GM19351 (cell line): ENCODE measurements around the gene CNTNAP2.

Experiments used
- ATAC-seq: cut with Tn5 transposase; IDR thresholded peaks from one replicate; pipeline ENCODE4 v1.9.1; 2021; ENCODE audit warnings: mild to moderate bottlenecking, moderate library complexity; ENCODE audit not compliant: unreplicated experiment

The CNTNAP2 gene

DNA sequence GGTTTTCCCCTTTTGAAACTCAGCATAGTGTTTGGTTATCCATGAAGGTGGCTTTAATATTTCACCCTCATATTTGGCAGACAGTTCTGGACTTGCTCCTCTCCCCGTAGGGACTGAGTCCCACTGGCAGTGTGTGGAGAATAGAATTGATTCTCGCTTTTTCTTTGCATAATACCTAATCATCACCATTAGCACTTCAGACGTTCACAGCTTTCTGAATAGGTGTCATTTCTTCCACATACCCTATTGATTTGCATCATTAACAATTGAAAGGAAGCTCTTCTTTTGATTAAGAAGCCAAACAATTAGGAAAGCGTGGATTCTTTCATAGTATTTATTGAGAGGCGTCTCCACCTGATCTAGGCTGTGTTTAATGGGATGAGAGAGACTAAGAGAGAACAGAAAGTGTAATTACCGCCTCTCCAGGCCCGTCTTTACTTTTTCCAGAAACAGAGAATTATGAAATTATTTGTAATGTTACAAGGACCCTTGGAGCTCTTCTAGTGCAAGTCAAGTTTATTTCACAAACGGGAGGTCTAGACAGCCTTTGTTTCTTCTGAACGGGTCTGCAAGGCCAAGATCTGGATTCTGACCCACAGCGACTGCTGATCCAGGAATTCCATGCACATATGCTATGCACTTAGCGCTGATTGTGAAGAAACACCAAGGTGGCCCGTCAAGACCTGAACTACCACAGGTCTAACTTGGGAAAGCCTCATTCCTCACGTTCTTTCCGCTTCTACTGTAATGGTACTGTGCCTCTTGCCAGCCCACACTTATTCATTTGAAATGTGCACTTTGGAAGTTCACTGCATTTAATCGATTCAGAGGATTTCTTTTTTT is 2224.1 kb downstream of the CNTNAP2 start:
- ATAC-seq = no peak

DNA sequence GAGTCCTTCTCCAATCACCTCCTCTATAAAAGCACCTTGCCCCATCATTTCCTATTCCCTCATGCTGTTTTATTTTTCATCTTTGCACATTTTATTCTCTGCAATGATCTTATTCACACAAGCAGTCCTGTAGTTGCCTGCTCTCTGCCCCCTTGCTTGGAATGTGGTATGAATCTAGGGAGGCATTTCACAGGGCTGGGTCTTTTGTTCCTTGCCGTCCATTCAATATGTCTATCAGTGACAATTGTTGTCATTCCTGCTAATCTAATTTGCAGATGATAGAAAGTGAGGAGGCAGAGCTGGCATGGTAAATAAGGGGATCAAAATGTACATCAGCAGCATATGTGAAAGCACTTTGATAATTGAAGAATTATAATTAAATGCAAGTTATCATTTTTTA is 2227.8 kb downstream of the CNTNAP2 start:
- no peak for ATAC-seq

DNA sequence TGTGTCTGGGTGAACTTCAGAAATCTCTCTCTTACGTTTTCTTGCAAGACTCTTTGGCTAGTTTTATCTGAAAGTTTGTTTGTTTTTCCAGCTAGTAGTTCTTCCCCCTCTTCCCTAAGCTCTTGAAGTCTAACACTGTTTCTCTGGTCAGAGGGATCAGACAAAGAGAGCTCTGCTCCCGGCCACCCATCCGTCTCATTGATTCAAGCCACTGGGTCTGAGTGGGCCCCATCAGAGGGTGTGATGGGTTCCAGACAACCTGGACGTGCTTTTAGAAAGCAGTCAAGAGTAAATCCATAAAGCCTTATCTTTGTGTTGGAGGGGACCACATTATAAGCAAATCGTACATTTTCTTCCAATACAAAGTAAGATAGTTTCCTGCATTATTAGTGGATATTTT is 2231.4 kb downstream of the CNTNAP2 start:
- ATAC-seq = no peak

DNA sequence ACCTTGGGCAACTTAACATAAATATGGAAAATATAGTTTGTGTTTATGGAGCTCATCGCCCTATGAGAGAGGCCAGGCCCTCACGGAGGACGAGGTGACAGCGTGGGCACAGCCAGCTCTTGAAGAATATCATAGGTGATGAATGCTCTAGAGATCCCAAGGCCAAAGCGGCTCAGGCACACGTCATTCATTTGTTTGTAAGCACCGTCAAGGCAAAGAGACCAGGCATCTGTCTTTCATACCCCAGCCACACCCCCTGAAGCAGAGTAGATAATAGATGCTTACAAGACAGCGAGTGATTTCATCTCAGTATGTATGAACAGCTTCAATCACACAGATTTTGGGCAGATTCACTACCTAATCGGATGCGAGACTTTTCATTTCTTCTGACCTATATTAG is 2231.9 kb downstream of the CNTNAP2 start:
- ATAC-seq = no peak

DNA sequence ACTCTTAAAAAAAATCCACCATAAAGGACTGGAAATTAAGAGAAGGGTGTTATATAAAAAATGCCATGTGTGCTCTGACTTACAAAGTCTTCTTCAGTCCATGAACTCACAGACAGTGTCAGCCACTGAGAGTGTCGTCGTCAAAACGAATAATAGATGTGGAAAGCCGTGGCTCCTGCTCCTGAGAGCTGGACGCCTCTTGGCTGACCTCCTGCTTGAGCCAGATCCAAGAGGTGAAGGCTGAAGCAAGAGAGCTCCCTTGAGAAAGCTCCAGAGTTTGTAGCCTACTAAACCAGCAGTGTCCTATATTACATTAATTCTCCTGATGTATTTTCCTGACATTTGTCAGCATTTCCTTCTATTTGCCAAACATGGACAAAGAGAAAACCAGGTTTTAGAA is 2239.7 kb downstream of the CNTNAP2 start:
- ATAC-seq = no peak

DNA sequence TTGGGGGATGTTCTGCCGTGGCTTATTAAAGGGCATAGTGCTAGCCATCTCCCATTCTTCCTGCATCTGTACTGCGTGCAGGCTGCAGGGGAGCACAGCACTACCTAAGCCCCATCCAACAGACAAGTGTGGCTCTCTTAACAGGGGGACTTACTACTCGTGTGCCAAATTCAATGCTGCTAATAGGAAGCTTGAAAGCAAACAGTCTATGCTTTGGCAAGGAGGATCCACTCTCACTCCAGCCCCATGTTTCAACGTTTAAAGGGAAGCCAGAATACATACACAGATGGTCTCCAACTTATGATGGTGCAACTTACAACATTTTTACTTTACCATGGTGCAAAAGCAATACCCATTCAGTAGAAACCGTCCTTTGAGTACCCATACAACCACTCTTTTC is 2245.9 kb downstream of the CNTNAP2 start:
- no peak for ATAC-seq

DNA sequence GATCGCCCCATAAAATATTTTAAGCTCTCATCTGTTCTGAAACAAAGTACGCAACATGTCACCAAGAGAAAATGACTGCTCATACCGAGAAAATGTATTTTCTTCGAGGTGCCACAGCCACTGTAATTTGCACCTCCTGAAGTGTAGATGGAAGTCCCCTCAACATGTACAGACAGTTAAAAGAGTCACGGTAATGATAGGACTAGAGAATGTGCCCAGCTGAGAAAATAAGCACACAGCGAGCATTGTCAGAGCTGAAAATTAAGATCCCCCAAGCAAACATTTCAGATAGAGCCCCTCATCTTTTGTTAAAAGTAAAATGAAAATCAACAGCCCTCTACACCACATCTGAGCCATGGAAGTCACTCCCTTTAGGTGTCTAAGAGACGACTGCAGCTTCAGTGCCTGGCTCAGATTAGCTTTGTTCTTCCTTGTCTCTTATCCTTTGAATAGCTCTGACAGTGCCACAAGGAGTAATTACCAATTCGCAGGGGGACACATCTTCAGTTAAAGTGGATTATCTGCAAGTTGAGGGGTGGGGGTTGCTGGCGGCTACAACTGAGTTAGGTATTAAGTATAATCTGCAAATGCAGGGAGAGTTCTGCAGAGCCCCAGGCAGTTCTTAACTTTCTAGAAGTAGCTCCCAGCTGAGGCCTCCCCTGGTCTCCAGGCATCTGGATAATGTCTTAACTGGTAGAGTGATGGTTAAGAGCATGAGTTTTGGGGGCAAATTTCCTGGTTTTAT is 2251.3 kb downstream of the CNTNAP2 start:
- no peak for ATAC-seq

DNA sequence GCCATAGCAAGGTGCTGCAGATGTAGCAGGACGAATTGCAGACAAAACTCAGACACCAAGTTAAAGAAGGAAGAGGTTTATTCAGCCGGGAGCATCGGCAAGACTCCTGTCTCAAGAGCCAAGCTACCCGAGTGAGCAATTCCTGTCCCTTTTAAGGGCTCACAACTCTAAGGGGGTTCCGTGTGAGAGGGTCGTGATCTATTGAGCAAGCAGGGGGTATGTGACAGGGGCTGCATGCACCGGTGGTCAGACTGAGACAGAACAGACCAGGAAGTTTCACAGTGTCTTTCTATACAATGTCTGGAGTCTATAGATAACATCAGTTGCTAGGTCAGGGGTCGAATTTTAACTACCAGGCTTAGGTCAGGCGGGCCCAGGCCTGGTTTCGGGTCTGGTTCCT is 2252.0 kb downstream of the CNTNAP2 start:
- no peak for ATAC-seq

DNA sequence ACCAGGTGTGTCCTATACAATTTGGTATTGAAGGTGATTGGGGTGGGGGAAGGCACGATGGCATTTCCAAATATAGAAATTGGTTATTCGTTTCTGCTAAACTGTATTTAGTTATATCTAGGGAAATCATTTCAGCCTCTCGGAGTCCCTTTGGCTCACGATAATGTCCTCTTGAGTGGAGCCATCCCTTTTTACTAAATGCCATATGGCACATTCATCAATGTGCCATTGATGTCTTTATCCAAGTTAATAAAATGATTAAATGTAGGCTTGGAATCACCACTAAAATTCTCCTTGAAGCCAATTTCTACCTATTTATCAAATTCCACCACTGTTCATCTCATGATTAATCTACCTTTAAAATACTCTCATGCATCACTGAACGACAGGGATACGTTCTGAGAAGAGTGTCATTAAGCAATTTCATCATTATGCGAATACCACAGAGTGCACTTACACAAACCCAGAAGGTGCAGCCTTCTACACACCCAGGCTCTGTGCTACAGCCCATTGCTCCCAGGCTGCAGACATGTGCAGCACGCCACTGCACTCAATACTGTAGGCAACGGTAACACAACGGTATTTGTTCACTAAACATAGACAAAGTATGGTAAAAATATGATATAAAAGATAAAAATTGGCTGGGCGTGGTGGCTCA is 2254.8 kb downstream of the CNTNAP2 start:
- no peak for ATAC-seq

DNA sequence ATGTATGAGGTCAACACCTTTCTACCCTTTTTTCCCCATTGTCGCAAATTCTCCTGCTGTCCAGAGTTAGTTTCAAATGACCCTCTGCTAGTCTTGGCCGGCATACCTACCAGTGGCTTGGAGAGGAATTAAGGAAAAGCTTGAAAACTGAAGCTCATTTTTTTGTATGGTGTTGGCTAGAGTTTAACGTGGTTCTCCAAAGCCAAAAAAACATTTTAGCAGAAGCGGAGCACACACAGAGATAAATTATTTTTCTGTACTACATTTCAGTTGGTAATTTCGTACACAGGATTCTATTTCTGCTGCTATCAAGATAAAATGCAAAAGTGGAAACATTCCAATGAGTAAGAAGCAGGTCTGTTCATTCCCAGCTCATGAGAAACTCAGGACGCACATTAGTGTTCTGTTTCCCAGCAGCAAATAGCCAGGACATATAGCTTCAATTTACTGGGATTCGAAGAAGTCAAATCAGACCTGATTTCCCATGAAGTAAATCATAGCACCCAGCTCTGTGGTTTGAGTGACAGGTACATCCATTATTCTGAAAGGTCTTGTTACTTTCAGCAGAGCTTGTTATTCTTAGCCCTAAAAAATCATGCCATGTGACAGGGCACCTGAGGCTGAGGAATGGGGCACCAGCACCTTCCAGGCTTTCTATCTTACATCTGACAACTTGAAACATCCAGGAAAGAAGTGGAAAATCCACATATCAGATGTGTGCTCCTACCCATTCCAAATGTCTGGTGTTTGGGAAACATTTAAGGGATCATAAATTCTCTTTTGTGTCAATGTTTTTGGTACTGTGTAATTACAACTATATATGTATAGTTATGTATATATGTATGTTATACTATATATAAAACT is 2258.0 kb downstream of the CNTNAP2 start:
- ATAC-seq = no peak

DNA sequence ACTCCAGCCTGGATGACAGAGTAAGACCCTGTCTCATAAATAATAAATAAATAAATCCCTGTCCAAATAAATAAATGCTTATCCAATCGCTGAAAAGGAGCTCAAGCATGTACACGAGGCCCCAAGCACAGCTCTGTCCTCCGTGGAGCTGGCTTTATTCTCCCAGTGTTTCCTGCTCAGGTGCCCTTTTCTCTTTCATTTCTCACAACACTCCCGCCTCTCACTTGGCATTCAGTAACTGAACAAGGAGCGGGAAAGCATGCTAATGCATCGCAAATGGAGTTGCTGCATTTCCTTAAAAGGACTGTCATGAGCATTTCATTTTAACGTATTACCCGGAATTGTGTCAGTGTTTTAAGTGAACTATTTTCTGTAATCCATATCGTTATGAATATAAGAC is 2263.1 kb downstream of the CNTNAP2 start:
- no peak for ATAC-seq

DNA sequence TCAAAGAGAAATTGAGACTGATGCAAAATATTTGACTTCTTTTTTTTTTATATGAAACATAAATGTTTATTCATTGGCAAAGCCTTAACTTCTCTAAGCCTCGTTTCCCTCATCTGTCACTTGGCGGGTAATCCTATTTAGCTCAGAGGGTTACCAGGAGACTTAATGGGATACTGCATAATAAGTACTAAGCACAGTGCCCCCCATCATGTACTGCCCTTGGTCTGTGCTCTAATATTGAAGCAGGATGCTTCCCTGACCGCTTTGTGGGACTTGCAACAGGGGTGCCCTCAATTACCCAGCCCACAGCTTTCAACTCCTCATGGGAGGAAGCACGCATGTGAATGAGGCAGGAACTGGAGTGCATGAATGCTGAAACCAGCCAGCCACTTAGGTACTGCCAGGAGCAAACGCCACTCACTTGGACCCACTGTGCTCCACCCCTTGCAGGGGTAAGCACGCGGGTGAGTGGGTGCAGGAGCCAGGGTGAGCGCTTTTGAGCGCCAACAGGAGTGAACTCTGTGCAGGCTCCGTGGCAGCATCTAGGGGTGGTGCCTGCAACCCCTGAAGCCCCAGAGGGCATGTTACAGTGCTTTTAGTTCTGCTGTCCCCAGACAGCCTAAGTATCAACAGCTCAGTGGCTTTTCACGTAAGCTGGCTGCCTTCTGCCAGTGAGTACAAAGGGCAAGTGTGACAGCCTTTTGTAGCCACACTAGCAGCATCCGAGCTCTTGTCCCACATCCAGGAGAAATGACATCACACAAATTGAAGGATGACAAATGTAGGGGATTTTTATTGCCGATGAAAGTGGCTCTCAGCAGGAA is 2264.2 kb downstream of the CNTNAP2 start:
- ATAC-seq = no peak

DNA sequence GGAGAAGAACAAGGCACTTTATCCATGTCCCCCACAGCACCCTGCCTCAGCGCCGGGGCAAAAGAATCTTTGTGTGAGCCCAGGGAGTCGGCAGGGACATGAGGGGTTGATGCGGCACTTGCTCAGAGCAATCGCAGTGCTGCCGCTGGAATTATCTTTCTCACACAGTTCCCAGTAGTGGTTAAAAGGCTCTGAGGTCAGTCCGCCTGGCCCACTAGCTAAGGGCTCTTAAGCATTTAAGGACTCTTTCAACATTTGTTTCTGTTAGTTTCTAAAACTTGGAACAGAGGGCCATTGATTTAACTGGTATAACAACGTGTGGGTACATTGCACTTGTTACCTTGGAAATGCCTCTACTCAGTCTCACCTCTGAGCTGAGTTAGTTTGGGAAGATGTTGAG is 2266.0 kb downstream of the CNTNAP2 start:
- no peak for ATAC-seq

DNA sequence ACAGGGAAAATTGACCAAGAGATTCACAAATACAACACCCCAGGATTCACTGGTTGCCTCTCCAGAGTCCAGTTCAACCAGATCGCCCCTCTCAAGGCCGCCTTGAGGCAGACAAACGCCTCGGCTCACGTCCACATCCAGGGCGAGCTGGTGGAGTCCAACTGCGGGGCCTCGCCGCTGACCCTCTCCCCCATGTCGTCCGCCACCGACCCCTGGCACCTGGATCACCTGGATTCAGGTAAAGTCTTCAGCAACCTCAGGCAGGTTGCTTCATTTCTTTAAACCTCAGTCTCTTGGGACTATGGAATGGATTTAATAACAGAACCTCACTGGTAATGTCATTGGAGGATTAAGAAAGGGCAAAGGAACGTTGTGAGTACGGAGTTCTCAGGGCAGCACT is 2267.1 kb downstream of the CNTNAP2 start:
- no peak for ATAC-seq

DNA sequence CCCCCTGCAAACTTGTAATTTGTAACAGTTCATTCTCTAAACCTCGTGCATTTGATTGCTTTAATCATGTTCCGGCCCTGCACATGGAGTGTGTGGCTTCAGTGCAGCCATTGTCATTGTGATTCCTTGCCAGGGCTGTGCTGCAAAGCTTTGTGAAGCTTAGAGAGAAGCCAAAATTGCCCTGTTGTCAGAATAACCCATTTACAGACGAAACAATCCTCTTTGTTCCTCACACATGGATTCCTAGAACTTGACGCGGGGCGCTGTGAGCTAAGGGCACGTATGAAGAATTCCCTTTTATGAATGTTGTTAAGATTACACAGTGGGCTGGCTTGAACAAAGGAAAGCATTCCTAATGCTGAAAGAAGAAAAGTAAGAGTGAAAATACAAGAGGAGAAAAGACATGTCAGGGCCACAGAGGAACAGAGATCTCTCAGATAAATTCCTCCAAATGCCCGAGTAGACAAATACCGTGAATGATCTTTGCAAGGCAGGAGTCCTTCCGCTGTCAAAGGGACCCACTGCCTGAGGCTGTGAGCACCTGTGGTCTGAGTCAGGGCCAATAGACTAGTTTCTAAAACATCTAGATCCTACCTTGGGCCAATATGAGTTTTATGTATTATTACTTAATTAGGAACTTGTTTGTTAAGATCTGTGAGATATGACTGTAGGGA is 2268.5 kb downstream of the CNTNAP2 start:
- no peak for ATAC-seq

DNA sequence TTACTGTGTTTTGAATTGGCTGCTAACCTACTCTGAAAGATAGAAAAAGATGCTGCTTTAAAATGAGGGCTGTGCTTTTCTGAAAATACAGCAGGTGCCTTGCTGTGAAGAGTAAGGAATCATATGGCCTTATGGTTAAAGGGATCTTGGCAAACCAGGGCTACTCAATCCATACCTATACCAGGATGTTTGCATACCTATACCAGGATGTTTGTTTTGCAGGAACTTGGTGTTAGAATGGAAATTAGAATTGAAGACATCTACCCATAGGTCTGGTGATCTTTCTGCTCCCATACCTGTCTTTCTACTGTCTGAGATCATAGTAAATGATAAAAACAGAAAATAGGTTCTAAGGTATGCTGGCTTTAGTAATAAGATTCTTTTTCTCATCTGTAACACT is 2273.8 kb downstream of the CNTNAP2 start:
- ATAC-seq = no peak

DNA sequence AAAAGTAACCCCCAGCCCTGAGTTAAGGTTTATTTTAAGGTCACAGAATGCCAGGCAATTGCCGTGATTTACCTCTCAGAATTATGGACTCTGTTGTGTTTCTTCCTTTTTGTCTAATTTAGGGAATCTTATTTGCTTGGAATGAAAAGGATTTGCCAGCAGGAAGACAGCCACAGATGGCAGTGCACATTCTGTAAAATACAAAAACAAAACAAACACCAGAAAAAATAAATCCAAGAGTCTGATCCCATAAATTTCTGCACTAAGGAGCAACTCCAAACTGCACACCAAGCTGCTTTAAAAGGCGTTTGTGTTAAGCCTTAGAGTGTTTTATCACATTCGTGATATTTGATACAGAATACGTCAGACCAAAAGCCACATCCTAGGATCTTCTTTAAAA is 2275.0 kb downstream of the CNTNAP2 start:
- no peak for ATAC-seq

DNA sequence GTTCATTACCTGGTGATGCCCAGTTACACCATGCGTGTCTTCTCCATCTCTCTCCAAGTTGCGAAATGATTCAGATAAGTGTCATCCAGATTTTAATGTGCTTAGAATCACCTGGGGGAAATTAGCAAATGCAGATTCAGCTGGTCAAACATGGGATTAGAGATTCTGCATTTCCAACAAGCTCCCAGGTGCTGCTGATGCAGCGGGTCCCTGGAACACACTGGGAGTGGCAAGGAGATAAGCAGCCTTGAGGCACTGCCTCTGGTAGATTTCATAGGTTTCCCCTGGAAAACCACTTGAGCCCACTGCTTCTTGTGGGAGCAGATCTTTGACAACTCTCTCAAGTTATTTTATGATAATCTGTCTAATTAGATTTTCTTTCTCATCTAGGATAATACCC is 2278.0 kb downstream of the CNTNAP2 start:
- no peak for ATAC-seq

DNA sequence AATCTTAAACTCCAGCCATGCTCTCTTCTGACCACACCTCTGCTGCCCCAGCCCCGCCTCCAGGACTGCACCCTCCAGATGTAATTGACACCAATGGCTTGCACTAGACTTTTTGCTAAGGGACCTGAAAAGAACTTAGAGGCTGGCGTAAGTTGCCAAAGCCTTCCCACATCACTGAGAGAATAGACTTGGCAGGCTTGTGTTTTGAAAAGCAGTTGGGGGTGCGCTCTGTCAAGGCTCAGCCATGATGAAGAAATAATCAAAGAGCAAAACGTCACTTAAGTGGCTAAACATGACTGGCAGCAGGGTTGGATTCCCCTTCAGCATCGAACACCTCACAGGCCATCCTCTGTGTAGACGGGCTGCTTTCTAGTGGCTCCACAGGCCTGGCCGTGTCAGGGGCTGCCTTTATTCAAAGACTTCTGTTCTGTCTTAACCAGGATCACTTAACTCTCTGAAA is 2278.8 kb downstream of the CNTNAP2 start:
- ATAC-seq = no peak
